Keratinocyte (primary cell): Measurements from ENCODE around the gene TP53INP2. TPM values are rescaled to one million over a fixed set of nuclear protein-coding genes. Genes with fewer than 3 reads are reported as not detected.

Experiments used
- DNase-seq: peaks from one replicate; pipeline ENCODE4 v3.0.0-alpha.2; 2011; ENCODE audit warnings: low read depth, missing footprints, low spot score
- FAIRE-seq: peaks from 2 replicates; lab custom pipeline; 2011; peaks lifted over from hg19 to GRCh38; lab: Jason Lieb, UNC
- H2AFZ ChIP-seq: 2 replicates; pipeline ENCODE4 v1.6.0; 2012; ENCODE audit warnings: low read length, control low read depth, inconsistent platforms; ENCODE audit not compliant: control insufficient read depth
- H3K27ac ChIP-seq: 2 replicates; pipeline ENCODE4 v1.5.1; 2011; ENCODE audit warnings: low read length; ENCODE audit not compliant: control insufficient read depth, insufficient read depth
- H3K27me3 ChIP-seq: 3 replicates; pipeline ENCODE4 v1.6.0; 2011; ENCODE audit warnings: low read length; ENCODE audit not compliant: control insufficient read depth, insufficient read depth; ENCODE audit errors: extremely low read depth
- H3K36me3 ChIP-seq, 2 experiments: 2 replicates in 1 of 2; 3 replicates in 1 of 2; pipeline ENCODE4 v1.5.1; 2011; ENCODE audit warnings: low read length in 2 of 2, mild to moderate bottlenecking in 1 of 2; ENCODE audit not compliant: control insufficient read depth in 2 of 2, insufficient read depth in 2 of 2; ENCODE audit errors: extremely low read depth in 1 of 2
- H3K4me1 ChIP-seq: 3 replicates; pipeline ENCODE4 v1.5.1; 2011; ENCODE audit warnings: low read length; ENCODE audit not compliant: control insufficient read depth, insufficient read depth; ENCODE audit errors: extremely low read depth
- H3K4me2 ChIP-seq: 3 replicates; pipeline ENCODE4 v1.6.0; 2011; ENCODE audit warnings: low read depth, low read length; ENCODE audit not compliant: control insufficient read depth, insufficient read depth; ENCODE audit errors: extremely low read depth
- H3K4me3 ChIP-seq, 3 experiments: fragments of 200-600 bp in 1 of 3; sonication (generic) in 1 of 3; 2 replicates in 2 of 3; 3 replicates in 1 of 3; pipeline ENCODE4 v1.5.1; 2011 to 2016; ENCODE audit warnings: low read length in 3 of 3, mild to moderate bottlenecking in 3 of 3, control low read depth in 2 of 3, inconsistent platforms in 1 of 3, low read depth in 1 of 3, mixed read lengths in 1 of 3, mixed run types in 1 of 3, moderate library complexity in 1 of 3; ENCODE audit not compliant: control insufficient read depth in 2 of 3, insufficient read depth in 2 of 3; ENCODE audit errors: extremely low read depth in 1 of 3
- H3K79me2 ChIP-seq: 2 replicates; pipeline ENCODE4 v1.6.0; 2012; ENCODE audit warnings: low read length; ENCODE audit not compliant: control insufficient read depth, insufficient read depth
- H3K9ac ChIP-seq: 3 replicates; pipeline ENCODE4 v1.6.0; 2011; ENCODE audit warnings: low read length; ENCODE audit not compliant: control insufficient read depth, insufficient read depth; ENCODE audit errors: extremely low read depth
- H3K9me1 ChIP-seq: 3 replicates; pipeline ENCODE4 v1.6.0; 2011; ENCODE audit warnings: low read length; ENCODE audit not compliant: control insufficient read depth, insufficient read depth; ENCODE audit errors: extremely low read depth
- H3K9me3 ChIP-seq: 2 replicates; pipeline ENCODE4 v1.5.1; 2012; ENCODE audit warnings: low read depth, low read length; ENCODE audit not compliant: control insufficient read depth
- H4K20me1 ChIP-seq: 3 replicates; pipeline ENCODE4 v1.6.0; 2011; ENCODE audit warnings: low read length; ENCODE audit not compliant: control insufficient read depth, insufficient read depth; ENCODE audit errors: extremely low read depth
- CTCF ChIP-seq, 3 experiments: IDR thresholded peaks in 1 of 3; conservative IDR thresholded peaks in 1 of 3; optimal IDR thresholded peaks in 1 of 3; 2 replicates in 2 of 3; 3 replicates in 1 of 3; pipeline versions ENCODE3 to v1.5.1; 2011; ENCODE audit warnings: low read length in 3 of 3, mild to moderate bottlenecking in 3 of 3, moderate library complexity in 2 of 3, control low read depth in 1 of 3, inconsistent platforms in 1 of 3; ENCODE audit not compliant: insufficient read depth in 2 of 3; ENCODE audit errors: extremely low read depth in 1 of 3
- EZH2 ChIP-seq: IDR thresholded peaks from one replicate; pipeline ENCODE4 v1.6.1; 2012; ENCODE audit warnings: inconsistent platforms, mild to moderate bottlenecking, low read length, moderate library complexity
- dilution Hi-C: fragments of 300-500 bp; cut with MboI; formaldehyde crosslinking; loops from one replicate; pipeline ENCODE4 v1.7.0; 2020; ENCODE audit warnings: low sequenced_read_pairs; ENCODE audit not compliant: extremely low pct_ligation_motif_present
- polyA plus RNA-seq, 5 experiments: library from polyadenylated mRNA; depleted of rRNA in 3 of 5; stranded (reverse) in 3 of 5; stranded (forward) in 1 of 5; unstranded in 1 of 5; fragments of >200 nt; gene quantifications; 1 replicate in 1 of 5; 2 replicates in 3 of 5; 3 replicates in 1 of 5; pipeline versions ENCODE4 v1.2.1 to v1.2.3, GENCODE V29; 2011 to 2012; ENCODE audit warnings: missing spikeins in 2 of 5, low read depth in 1 of 5, low replicate concordance in 1 of 5

The TP53INP2 gene
- polyA plus RNA-seq, 1 donor (not counting 4 experiments of a cell fraction or from before 2014, with no cell fraction given), result 1.0 TPM

- Histone ChIP-seq H3K4me1 (peaks cover 24% of the 10 kb centered on the region), H3K9ac (no peak overlapping the region), H3K27me3 (no peaks in the 10 kb centered on the region), H4K20me1 (peaks cover 14% of the 10 kb centered on the region), H3K36me3 (peaks cover 2 to 11% of the 10 kb centered on the region in 2 experiments), H2AFZ (no peak overlapping the region), H3K79me2 (no peaks in the 10 kb centered on the region), H3K9me3 (no peaks in the 10 kb centered on the region), H3K4me3 (no peak overlapping the region), H3K4me2 (no peak overlapping the region), H3K27ac (no peak overlapping the region), H3K9me1 (peaks cover 5% of the 10 kb centered on the region)
- no peak for DNase-seq
- dilution Hi-C loops, result no loop called here
- no peak for FAIRE-seq
- no peak for TF ChIP-seq CTCF (optimal IDR thresholded peaks at IDR 0.05 in 1 of 3, IDR thresholded peaks at IDR 0.05 in 1 of 3, conservative IDR thresholded peaks at IDR 0.05 in 1 of 3; ENCODE audit: extremely low read depth in 1 of 3, insufficient read depth in 2 of 3, low read length in 3 of 3)
- TF ChIP-seq EZH2, result no peak
Measured at GRCh38 chr20:34710861-34711574, 6.9 kb downstream of the TP53INP2 start.

GRCh38 chr20:34711813-34712430 lies 7.8 kb downstream of the TP53INP2 start:
- no peaks in the 10 kb centered on the region for H3K79me2 ChIP-seq
- no peaks in the 10 kb centered on the region for H3K27me3 ChIP-seq
- TF ChIP-seq CTCF (optimal IDR thresholded peaks at IDR 0.05 in 1 of 3, IDR thresholded peaks at IDR 0.05 in 1 of 3, conservative IDR thresholded peaks at IDR 0.05 in 1 of 3; ENCODE audit: extremely low read depth in 1 of 3, insufficient read depth in 2 of 3, low read length in 3 of 3) (no peak), EZH2 (no peak)
- H3K9me3 ChIP-seq, result no peaks in the 10 kb centered on the region
- dilution Hi-C loops, result no loop called here
- peaks cover 14% of the 10 kb centered on the region for H4K20me1 ChIP-seq
- H3K9ac ChIP-seq, result no peak overlapping the region
- H2AFZ ChIP-seq, result no peak overlapping the region
- H3K36me3 ChIP-seq, result peaks cover 4 to 11% of the 10 kb centered on the region in 2 experiments
- no peak for FAIRE-seq
- peaks cover 21% of the 10 kb centered on the region for H3K4me1 ChIP-seq
- H3K9me1 ChIP-seq, result peaks cover 5% of the 10 kb centered on the region
- DNase-seq, result no peak
- H3K27ac ChIP-seq, result no peak overlapping the region
- H3K4me3 ChIP-seq, result no peak overlapping the region
- no peak overlapping the region for H3K4me2 ChIP-seq
